Stimulated activated CD4-positive, alpha-beta T cell treated with anti-CD3 and anti-CD28 coated beads, Interleukin-12 subunit alpha, Interleukin-12 subunit beta, amount 100 ng/mL, for 24 hours (primary cell): ENCODE results near the gene SDC4.
"Not testable (repeated sequence)": the region's sequence is repeated elsewhere in the genome, so short reads cannot be mapped to it uniquely, and the experiment has no call there.

Source experiments
- DNase-seq, 2 experiments: peaks; one replicate each; pipeline ENCODE4 v3.0.0-alpha.2; 2020; ENCODE audit warnings: low read depth in 2 of 2

SDC4 gene

GRCh38 chr20:45363611-45364492 lies 15.6 kb upstream of the SDC4 start:
- no peak for DNase-seq

- DNase-seq = peak; percentile 98
These were observed 14.8 kb upstream of the SDC4 start, which contains the start of gene SYS1 for GRCh38 chr20:45362804-45363610. TSS of gene SYS1 (plus strand) at chr20:45363156. CDS start at chr20:45363532, 376 bp downstream.

- no peak for DNase-seq
These were observed 13.6 kb upstream of the SDC4 start for GRCh38 chr20:45361793-45362192.

- DNase-seq = no peak
These were observed 11.4 kb upstream of the SDC4 start for GRCh38 chr20:45359406-45360148.

GRCh38 chr20:45359069-45359405 lies 10.8 kb upstream of the SDC4 start:
- no peak for DNase-seq

GRCh38 chr20:45358282-45359068 lies 10.3 kb upstream of the SDC4 start:
- DNase-seq = no peak

GRCh38 chr20:45355209-45356084 lies 7.2 kb upstream of the SDC4 start:
- DNase-seq = no peak

- peak in 1 of 2 experiments; percentile 36 for DNase-seq
These were observed 6.4 kb upstream of the SDC4 start for GRCh38 chr20:45354423-45355208.

GRCh38 chr20:45353746-45354145 lies 5.5 kb upstream of the SDC4 start:
- no peak for DNase-seq

GRCh38 chr20:45352729-45353128 lies 4.5 kb upstream of the SDC4 start:
- DNase-seq = no peak

GRCh38 chr20:45350795-45351194 lies 2.6 kb upstream of the SDC4 start:
- not testable (repeated sequence) for DNase-seq

- DNase-seq = no peak
These were observed 2.0 kb upstream of the SDC4 start for GRCh38 chr20:45350217-45350616.

- DNase-seq = no peak
These were observed 808 bp downstream of the SDC4 start for GRCh38 chr20:45347297-45347935.

GRCh38 chr20:45346851-45347250 lies 1.4 kb downstream of the SDC4 start:
- DNase-seq = no peak

GRCh38 chr20:45346291-45346718 lies 1.9 kb downstream of the SDC4 start:
- no peak for DNase-seq

GRCh38 chr20:45345104-45345936 lies 2.9 kb downstream of the SDC4 start:
- no peak for DNase-seq

GRCh38 chr20:45344168-45344860 lies 3.9 kb downstream of the SDC4 start:
- DNase-seq = no peak
